Effector memory CD4-positive, alpha-beta T cell (primary cell): ENCODE measurements around the gene C17orf113.

Source experiments
- DNase-seq, 3 donors: peaks; one replicate each; pipeline ENCODE4 v3.0.0-alpha.2; 2020
- H3K27ac ChIP-seq: 2 replicates; pipeline ENCODE4 v1.7.0; 2013; ENCODE audit warnings: mild to moderate bottlenecking, low read length, moderate library complexity; ENCODE audit not compliant: insufficient read depth, poor library complexity, severe bottlenecking
- H3K27me3 ChIP-seq: replicated peaks from 2 replicates; pipeline ENCODE4 v1.7.0; 2013; ENCODE audit warnings: mild to moderate bottlenecking, low read length; ENCODE audit not compliant: insufficient read depth, control insufficient read depth, poor library complexity, severe bottlenecking
- H3K36me3 ChIP-seq: 2 replicates; pipeline ENCODE4 v1.7.0; 2013; ENCODE audit warnings: mild to moderate bottlenecking, low read length, moderate library complexity; ENCODE audit not compliant: control insufficient read depth, insufficient read depth
- H3K4me1 ChIP-seq: 2 replicates; pipeline ENCODE4 v1.7.0; 2013; ENCODE audit warnings: low read length, mild to moderate bottlenecking; ENCODE audit not compliant: control insufficient read depth, insufficient read depth, poor library complexity, severe bottlenecking
- H3K4me3 ChIP-seq: 2 replicates; pipeline ENCODE4 v1.7.0; 2013; ENCODE audit warnings: low read length, low read depth, mild to moderate bottlenecking; ENCODE audit not compliant: insufficient read depth, poor library complexity, severe bottlenecking
- H3K9me3 ChIP-seq: 2 replicates; pipeline ENCODE4 v1.7.0; 2013; ENCODE audit warnings: mild to moderate bottlenecking, low read length, moderate library complexity; ENCODE audit not compliant: control insufficient read depth

The C17orf113 gene

GRCh38 chr17:42002792-42003301, 47.6 kb downstream of the C17orf113 start:
- Histone ChIP-seq H3K9me3 (no peaks in the 10 kb centered on the region), H3K4me1 (no peaks in the 10 kb centered on the region), H3K27ac (no peak overlapping the region), H3K36me3 (peaks cover 25% of the 10 kb centered on the region), H3K4me3 (no peak overlapping the region), H3K27me3 (no peaks in the 10 kb centered on the region)
- no peak for DNase-seq

GRCh38 chr17:42002175-42002791, 48.1 kb downstream of the C17orf113 start:
- Histone ChIP-seq H3K9me3 (no peaks in the 10 kb centered on the region), H3K27ac (no peak overlapping the region), H3K27me3 (no peaks in the 10 kb centered on the region), H3K4me1 (no peaks in the 10 kb centered on the region), H3K4me3 (no peak overlapping the region), H3K36me3 (peaks cover 29% of the 10 kb centered on the region)
- no peak for DNase-seq

GRCh38 chr17:42001729-42002128, 48.7 kb downstream of the C17orf113 start:
- H3K4me3 ChIP-seq = no peak overlapping the region
- peaks cover 34% of the 10 kb centered on the region for H3K36me3 ChIP-seq
- H3K27me3 ChIP-seq = no peaks in the 10 kb centered on the region
- no peaks in the 10 kb centered on the region for H3K9me3 ChIP-seq
- no peak overlapping the region for H3K27ac ChIP-seq
- DNase-seq = no peak
- no peaks in the 10 kb centered on the region for H3K4me1 ChIP-seq

- H3K36me3 ChIP-seq = peaks cover 45% of the 10 kb centered on the region
- no peaks in the 10 kb centered on the region for H3K9me3 ChIP-seq
- H3K4me1 ChIP-seq = no peaks in the 10 kb centered on the region
- H3K4me3 ChIP-seq = no peak overlapping the region
- H3K27ac ChIP-seq = no peak overlapping the region
- DNase-seq = no peak
- H3K27me3 ChIP-seq = no peaks in the 10 kb centered on the region
Measured at GRCh38 chr17:42000413-42001133, 49.8 kb downstream of the C17orf113 start.

GRCh38 chr17:41998497-41998896, 51.9 kb downstream of the C17orf113 start:
- Histone ChIP-seq H3K9me3 (no peaks in the 10 kb centered on the region), H3K4me1 (no peaks in the 10 kb centered on the region), H3K4me3 (no peak overlapping the region), H3K27ac (no peak overlapping the region), H3K27me3 (no peaks in the 10 kb centered on the region), H3K36me3 (peaks cover 62% of the 10 kb centered on the region)
- no peak for DNase-seq

GRCh38 chr17:41996855-41997164, 53.6 kb downstream of the C17orf113 start:
- H3K4me1 ChIP-seq = no peaks in the 10 kb centered on the region
- no peaks in the 10 kb centered on the region for H3K9me3 ChIP-seq
- DNase-seq = no peak
- no peaks in the 10 kb centered on the region for H3K27me3 ChIP-seq
- peaks cover 72% of the 10 kb centered on the region for H3K36me3 ChIP-seq
- H3K4me3 ChIP-seq = no peak overlapping the region
- no peak overlapping the region for H3K27ac ChIP-seq

GRCh38 chr17:41992576-41992975, 57.8 kb downstream of the C17orf113 start:
- Histone ChIP-seq H3K4me3 (no peak overlapping the region), H3K27ac (no peak overlapping the region), H3K4me1 (no peaks in the 10 kb centered on the region), H3K36me3 (peaks cover 89% of the 10 kb centered on the region), H3K27me3 (no peaks in the 10 kb centered on the region), H3K9me3 (no peaks in the 10 kb centered on the region)
- DNase-seq = no peak

- Histone ChIP-seq H3K9me3 (no peaks in the 10 kb centered on the region), H3K36me3 (peaks cover 88% of the 10 kb centered on the region)
Measured at GRCh38 chr17:41989702-41990419, 60.5 kb downstream of the C17orf113 start.

GRCh38 chr17:41988418-41988817, 62.0 kb downstream of the C17orf113 start:
- no peaks in the 10 kb centered on the region for H3K27me3 ChIP-seq
- no peak for DNase-seq
- peaks cover 85% of the 10 kb centered on the region for H3K36me3 ChIP-seq
- no peaks in the 10 kb centered on the region for H3K4me1 ChIP-seq
- H3K4me3 ChIP-seq = no peak overlapping the region
- H3K27ac ChIP-seq = no peak overlapping the region
- no peaks in the 10 kb centered on the region for H3K9me3 ChIP-seq

More at GRCh38 chr17:41989702-41990419, 60.5 kb downstream of the C17orf113 start:
- no peaks in the 10 kb centered on the region for H3K4me1 ChIP-seq
- no peak overlapping the region for H3K4me3 ChIP-seq
- H3K27ac ChIP-seq = no peak overlapping the region
- DNase-seq = no peak
- H3K27me3 ChIP-seq = no peaks in the 10 kb centered on the region
